Measurements from ENCODE around the gene KIAA1210. TPM values are rescaled to one million over a fixed set of nuclear protein-coding genes. Genes with fewer than 3 reads are reported as not detected.
"Not testable (repeated sequence)": the region's sequence is repeated elsewhere in the genome, so short reads cannot be mapped to it uniquely, and the experiment has no call there.

KIAA1210 gene
- total RNA-seq, 1 donor from 2014 or later = not detected

DNA sequence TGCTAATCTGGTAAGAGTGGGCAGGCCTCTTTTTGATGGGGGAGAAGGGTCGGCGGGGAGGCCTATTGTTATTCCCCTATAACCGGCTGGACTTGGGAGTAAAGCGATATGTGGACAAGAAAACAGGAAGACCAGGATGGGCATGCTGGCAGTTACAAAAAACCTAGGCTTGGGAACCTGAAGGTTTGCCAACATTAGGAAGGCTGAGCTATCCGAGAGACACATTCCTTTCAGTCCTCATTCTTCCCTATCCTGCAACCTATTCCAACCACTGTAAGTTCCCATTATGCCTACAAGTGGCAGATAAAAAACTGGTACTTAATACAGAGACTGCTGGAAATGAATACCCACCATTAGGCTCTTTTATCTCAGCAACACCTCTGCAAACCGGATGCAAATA is 87.2 kb downstream of the KIAA1210 start:
- DNase-seq (ENCODE audit: low read depth, low spot score) = no peak

DNA sequence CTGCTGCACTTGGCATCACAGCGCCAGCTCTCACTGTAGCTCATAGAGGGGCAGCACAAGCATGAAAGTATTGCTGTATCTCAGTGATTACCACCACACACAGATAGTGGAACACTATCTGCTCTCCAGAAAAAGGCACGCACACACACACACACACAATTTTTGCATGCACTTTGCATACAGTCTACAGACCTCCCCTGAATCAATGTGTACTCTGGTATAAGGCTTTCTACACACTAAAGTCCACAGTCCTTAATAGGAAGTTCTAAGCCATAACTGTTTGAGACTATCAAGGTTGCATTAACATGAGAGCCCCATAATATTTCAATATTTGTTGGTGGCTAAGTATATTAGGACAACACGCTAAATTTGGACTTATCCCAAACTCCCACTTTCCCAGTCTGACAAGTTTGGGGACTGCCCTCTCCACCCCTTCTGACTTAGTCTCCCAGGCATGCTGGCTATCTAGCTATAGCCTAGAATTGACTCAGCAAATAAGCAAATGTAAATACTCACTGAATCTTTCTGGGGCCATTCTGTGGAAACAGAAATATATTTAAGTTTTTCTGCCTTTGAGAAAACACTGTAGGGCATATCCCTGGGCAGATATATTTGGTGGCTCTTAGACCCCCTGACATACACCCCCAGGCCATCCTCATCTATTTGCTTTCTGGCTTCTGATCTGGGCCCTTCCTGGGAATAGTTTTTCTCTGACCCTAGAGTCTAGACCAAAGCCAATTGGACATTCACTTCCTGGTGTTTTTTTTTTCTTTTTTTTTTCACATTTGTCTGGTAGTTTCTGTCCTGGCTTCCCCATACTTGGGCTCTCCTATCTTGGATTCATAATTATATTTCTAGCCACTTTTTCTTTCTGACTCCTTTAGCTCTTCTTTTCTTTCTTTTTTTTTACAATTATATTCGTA is 91.2 kb downstream of the KIAA1210 start:
- DNase-seq (ENCODE audit: low read depth, low spot score) = no peak

DNA sequence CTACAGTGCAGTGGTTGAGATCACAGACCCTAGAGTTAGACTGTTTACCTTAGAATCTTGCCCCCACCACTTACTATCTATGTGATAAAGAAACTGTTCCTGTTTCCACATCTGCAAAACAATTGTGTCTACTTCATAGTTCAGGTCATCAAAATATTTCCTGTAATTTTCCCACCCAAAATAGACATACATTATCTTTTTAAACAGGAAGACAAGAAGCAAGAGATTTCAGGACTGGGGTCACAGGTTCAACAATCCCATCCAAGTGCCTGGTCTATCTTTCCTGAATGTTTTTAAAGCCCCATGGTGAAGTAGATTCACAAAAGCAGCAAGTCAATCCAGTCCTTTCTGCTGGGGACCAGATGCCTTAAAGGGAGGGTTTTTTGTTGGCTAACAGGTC is 96.6 kb downstream of the KIAA1210 start:
- DNase-seq (ENCODE audit: low read depth, low spot score) = no peak

GRCh38 chrX:119029656-119030055 is 98.0 kb downstream of the KIAA1210 start:
- not testable (repeated sequence) for DNase-seq (ENCODE audit: low read depth, low spot score)

DNA sequence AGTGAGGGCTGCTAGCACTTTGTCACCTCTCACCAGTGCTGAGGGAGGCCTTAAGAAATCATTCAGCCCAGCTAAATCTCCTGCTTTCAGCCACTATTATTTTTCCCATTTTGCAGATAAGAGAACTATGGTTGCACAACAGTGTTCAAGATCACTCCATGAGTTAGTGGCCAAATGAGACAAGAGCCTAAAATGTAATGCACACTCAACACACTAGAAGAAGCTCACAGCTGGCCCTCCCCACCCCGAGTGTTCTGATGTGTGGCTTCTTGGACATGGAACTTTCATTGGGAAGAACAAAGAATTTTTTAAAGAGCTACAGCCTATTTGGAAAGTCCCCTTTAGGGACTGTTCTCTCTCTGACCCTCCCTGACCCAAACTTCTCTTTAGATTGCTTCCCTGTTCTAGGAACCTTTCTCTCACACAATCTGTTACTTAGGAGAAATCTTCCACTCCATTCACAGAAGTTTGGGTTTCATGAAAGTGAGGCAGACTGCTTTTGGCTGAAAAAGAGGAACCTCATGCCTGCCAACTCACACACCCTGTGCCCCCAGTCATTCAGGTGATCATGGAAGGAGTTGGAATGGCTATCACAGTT is 98.8 kb downstream of the KIAA1210 start:
- DNase-seq (ENCODE audit: low read depth, low spot score) = no peak

Other genes with a start within 250 kb of the KIAA1210 start
- 10.7 and 22.4 TPM in 2 replicates for gene LONRF3, start 153.2 kb downstream of the KIAA1210 start, total RNA-seq
- not detected in 2 replicates for gene CT47C1, start 54.8 kb downstream of the KIAA1210 start, total RNA-seq
- 91.3 and 127 TPM in 2 replicates for gene PGRMC1, start 108.5 kb upstream of the KIAA1210 start, total RNA-seq

Measured in pulmonary artery endothelial cell (primary cell).